Embryonic facial prominence (tissue), 1 donor: ENCODE results near the gene URB1.
"Not testable (repeated sequence)": the region's sequence is repeated elsewhere in the genome, so short reads cannot be mapped to it uniquely, and the experiment has no call there.

ENCODE experiments used
- DNase-seq: peaks from one replicate; pipeline ENCODE4 v3.0.0-alpha.2; 2016; ENCODE audit errors: extremely low spot score

The URB1 gene

DNA sequence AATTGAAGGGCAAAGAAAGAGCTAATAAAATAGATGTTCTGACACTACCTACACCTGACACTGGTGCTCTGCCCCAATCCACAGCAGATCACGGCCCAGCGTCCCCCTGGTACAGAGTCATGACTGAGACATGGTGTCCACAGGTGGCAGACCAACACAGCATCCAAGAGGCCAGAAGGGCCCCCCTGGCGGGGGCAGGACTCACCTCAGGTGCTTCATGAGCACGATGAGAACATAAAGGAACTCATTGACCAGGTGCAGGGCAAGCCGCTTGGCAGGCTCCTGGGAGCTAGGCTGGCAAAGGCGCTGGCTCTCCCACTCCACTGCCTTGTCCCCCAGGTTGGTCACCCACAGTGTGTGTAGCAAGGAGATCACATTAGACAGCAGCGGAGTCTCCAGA is 73.8 kb downstream of the URB1 start:
- no peak for DNase-seq

DNA sequence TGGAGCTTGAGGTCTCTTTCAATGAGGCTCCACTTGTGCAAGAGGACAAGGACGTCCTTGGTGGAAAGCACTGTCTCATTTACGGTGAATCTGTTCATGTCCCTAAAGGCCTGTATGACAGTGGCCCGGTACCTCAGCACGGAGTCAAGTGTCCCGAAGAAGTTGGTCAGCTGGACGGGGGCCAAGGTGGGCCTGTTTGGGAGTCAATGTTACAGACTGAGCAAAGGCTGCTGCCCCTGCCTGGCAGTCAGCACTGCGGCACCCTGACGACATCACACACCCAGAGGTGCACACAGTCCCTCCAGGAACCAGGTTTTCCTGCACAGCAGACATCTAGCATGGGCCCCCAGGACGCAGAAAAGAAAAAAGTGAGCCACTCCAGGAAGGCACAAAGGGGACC is 75.1 kb downstream of the URB1 start:
- DNase-seq = no peak

GRCh38 chr21:32316361-32317215 is 76.2 kb downstream of the URB1 start:
- no peak for DNase-seq

DNA sequence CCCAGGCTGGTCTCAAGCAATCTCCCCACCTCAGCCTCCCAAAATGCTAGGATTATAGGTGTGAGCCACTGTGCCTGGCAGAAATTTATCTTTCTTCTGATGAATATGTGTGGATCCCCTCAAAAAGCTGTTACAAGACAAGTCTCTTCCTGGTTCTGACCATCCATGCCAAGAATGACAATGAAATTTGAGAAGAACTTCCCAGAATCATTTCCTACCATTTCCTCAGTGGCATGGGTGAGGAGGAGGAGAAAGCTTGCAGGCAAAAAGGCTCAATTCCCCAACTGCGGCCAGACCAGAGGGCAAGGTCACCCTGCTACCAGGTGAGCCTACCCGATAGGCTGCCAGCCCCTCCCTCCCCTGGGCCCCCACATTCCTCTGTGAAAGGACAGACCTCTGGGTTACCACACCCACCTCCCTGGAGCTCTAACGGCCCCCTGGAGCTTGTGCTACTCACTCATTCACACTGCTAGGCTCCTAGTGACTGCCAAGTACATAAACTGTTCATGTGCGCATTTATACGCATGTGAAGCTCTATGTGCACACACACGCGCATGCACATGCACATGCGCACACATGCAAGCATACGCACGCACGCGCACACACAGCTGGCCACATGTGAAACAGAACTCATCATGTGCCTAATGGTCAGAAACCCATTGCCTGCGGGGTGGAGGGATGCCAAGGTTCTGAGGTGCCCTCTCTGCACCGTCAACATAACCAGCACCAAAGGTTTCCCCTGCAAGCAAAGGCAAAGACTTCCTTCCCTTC is 77.1 kb downstream of the URB1 start:
- no peak for DNase-seq

GRCh38 chr21:32314806-32315205 is 78.0 kb downstream of the URB1 start:
- no peak for DNase-seq

DNA sequence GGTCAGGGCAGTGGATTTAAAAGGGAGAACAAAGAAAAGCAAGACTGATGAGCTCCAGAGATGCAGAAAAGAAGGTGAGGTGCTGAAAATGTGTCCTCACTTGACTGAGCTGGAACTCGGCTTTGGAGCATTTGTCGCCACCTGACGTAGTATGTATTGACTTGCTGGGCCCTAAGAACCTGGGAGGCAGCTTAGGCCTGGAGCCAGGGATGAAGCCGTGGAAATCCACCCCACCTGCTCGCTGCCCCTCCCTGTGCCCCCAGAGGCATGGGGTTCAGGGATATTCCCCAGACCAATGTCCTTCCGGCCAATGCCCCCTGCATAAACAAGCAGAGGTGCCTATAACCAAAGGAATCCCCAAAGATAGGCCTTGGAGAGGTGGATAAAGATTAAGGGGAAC is 79.8 kb downstream of the URB1 start:
- DNase-seq = no peak

DNA sequence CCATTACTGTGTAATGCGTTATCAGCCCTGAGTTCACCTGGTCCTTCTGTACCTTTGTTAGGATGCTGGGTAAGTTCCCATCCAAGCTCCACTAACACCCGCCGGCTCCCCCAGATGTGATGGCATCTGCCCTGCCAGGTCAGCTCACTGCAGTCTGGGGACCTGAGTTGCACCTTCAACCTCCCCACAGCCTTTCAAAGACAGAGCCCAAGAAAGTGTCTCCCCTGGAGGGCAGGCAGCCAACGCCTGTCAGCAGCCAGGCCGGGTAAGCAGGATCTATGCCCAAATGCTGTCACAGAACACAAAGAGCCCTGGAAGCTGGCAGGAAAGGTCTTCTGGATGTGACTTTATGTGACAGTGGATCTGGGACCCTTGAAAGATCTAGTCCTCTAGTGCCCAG is 80.5 kb downstream of the URB1 start:
- DNase-seq = no peak

GRCh38 chr21:32311621-32312020 is 81.2 kb downstream of the URB1 start:
- no peak for DNase-seq

- DNase-seq = not testable (repeated sequence)
These were observed 81.8 kb downstream of the URB1 start for GRCh38 chr21:32310976-32311375.

DNA sequence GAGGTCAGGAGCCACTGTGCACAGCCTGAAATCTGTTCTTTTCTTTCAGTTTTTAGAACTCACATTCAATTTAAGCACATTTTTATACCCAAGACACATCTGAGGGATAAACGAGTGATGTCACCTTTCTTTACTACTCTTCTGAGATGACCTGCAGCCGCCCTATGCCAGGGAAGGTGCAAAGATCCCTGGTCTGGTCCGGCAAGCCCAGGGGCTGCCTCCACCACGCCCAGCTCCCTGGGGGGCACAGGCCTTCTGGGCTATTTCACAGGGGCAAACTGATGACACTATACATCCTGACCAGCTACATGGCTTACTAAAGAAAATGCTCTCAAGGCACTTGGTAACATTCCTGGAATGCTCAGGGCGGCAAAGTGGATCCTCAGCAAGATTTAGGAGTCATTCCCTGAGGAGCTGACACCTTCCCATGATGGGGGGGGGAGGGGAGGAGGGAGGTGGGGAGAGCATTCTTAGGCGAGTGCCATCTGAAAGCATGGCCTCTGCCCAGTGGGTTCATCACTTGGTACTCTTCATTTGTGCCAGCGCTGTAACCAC is 82.8 kb downstream of the URB1 start:
- no peak for DNase-seq

DNA sequence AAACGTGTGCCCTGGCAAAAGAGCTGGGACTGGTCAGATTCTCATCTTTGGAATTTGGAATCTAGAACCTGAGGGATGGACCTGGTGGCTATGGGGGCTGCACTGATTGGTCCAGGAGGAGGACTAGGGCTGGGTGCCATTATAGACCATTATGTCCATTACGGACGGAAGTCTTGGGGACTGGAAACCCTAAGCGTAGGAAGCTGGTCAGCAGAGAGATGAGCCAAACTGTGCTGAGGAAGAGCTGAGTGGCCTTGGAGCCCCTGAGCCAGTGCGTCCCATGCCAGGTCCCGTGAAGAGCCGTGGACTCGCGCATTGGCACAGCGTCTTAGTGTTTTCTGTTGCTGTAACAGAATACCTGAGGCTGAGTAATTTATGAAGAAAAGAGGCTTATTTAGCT is 84.1 kb downstream of the URB1 start:
- no peak for DNase-seq

DNA sequence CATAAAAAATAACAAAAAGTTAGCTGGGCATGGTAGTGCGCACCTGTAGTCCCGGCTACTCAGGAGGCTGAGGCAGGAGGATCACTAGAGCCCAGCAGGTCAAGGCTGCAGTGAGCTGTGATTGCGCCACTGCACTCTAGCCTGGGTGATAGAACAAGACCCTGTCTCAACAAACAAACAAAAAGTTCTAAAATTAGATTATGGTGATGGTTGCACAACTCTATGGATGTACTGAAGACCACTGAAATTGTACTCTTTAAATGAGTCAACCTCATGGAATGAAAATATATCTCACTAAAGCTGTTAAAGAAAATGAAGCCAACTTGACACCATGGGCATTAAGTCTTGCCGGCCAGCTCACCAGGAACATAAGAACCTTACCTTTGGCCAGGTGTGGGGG is 85.1 kb downstream of the URB1 start:
- no peak for DNase-seq

- no peak for DNase-seq
These were observed 86.6 kb downstream of the URB1 start for GRCh38 chr21:32306021-32306780.

GRCh38 chr21:32304998-32305397 is 87.8 kb downstream of the URB1 start:
- DNase-seq = no peak

- no peak for DNase-seq
These were observed 89.4 kb downstream of the URB1 start for GRCh38 chr21:32303385-32303784.

DNA sequence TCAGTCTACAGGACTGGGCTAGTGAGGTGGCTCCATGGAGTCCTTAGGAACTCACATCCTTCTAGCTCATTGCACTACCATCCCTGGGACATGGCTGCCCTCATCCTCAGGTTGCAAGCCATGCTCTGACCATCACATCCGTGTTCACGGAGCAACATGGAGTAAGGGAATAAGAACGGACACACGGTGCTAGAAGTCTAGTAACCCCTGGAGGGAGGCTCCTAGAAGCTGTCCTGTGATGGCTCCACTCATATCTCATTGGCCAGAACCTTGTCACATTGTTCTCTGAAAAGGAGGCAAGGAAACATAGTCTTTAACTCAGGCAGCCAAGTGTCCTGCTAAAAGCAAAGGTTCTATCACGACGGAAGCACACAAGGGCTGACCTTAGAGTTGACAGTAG is 90.3 kb downstream of the URB1 start:
- DNase-seq = no peak

DNA sequence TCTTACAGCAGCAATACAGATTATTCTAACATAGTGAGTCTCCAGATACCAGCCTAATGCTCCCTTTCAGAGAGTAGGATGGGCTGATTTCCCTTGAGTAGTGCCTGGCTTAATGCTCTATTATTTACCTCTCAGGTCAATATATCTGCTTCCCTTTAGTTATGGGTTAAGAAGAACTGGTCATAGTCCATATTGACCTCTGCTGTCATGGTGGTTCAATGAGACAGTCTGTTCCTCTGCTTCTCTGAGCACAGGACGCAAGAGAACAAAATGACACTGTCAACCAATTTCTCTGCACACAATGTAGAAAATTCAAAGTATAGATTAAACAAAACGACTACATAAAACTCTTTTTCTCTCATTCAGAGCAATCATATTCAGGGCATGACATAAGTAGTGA is 91.2 kb downstream of the URB1 start:
- DNase-seq = no peak

- DNase-seq = no peak
These were observed 92.6 kb downstream of the URB1 start for GRCh38 chr21:32300117-32300681.

DNA sequence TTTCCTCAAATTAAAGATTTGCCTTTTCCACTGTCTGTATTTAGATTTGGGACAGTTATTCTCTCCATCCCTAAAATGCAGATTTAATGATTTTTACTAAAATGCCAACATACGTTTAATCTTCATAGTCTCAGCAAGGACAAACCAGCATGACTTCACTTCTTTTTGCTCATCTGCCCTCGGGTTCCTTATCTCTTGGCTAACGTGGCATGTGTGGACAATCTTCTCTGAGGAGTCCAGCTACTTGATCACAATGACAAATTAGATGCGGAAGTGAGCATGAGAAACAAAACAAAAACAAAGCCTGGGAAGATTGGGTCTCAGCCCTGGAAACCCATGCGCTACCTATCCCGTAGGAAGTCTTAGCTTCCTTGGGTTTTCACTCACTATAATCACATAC is 93.1 kb downstream of the URB1 start:
- DNase-seq = no peak

DNA sequence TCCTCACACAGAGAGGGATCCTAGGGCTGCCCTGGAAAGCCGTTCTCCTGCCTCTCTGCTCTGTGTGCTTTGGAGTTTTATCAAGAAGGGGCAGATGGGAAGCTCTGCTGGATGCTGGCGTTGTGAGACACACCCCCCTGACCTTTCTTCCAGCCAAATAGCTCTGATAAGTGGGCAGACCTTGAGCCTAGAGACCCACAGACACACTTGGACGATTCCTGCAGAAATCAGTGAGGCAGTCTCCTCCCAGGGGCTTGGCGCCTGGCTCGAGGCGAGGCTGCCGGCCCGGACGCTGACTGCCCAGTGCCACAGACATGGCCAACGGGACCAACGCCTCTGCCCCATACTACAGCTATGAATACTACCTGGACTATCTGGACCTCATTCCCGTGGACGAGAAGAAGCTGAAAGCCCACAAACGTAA is 94.1 kb downstream of the URB1 start, which contains the start of gene MRAP:
Gene MRAP, plus strand, starts transcription at position 198 of the 424 bp plus-strand sequence. Its CDS starts 117 bp downstream, at position 315.
- DNase-seq = no peak

DNA sequence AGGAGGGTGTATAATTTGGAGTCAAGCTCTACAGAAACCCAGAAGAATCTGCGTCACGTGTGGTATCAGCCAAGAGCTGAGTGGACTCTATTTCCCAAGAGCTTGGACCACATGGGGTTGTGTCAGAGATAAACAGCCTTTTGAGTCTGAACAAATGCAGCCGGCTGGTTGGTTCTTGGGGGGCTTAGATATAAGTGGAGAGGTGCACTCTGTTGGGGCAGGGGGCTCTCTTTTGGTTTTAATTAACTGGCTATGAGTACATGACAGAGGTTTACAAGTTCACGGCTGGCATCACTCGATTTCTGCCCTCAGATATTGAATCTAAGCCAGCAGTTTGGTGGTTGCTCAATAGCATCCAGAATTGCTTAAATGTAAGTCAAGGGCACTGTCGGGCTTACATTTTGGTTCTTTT is 94.7 kb downstream of the URB1 start:
- no peak for DNase-seq

DNA sequence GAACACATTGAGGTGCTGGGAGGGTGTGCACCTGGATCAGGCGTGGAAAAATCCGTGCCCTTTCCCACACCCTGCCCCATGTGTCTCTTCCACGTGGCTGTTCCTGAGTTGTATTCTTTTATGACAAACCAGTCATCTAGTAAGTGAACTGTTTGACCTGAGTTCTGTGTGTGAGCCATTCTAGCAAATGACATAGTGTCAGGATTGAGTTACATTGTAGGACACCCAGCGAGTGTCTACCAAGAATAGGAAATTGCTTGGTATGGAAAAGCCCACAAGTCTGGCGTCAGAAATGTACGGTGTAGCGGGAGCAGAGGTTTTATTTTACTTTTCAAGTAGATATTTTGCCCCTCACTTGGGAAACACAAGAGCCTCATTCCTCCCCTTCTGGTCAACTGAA is 95.4 kb downstream of the URB1 start:
- DNase-seq = no peak
